AG04450 (cell line): ENCODE data around the gene TMED7. TPM values are rescaled to one million over a fixed set of nuclear protein-coding genes. Genes with fewer than 3 reads are reported as not detected.
"Not testable (repeated sequence)": the region's sequence is repeated elsewhere in the genome, so short reads cannot be mapped to it uniquely, and the experiment has no call there.

Source experiments
- CTCF ChIA-PET: fragments of 300-600, 350-600 bp; formaldehyde crosslinking; extraction: SDS; loops from one replicate; lab custom pipeline; 2022; ENCODE audit warnings: antibody characterized with exemption, inconsistent platforms; lab: Charles Lee
- POLR2A ChIA-PET: fragments of 350-600 bp; formaldehyde crosslinking; extraction: SDS; loops from one replicate; lab custom pipeline; 2021; ENCODE audit warnings: antibody characterized with exemption, inconsistent platforms; lab: Yijun Ruan, JAX
- DNase-seq: peaks from one replicate; pipeline ENCODE4 v3.0.0-alpha.2; 2011; ENCODE audit warnings: low read depth, low spot score
- H3K27ac ChIP-seq: one replicate; pipeline ENCODE4 v1.5.1; 2012; ENCODE audit warnings: low read depth, low read length, control low read depth
- H3K27me3 ChIP-seq: one replicate; pipeline ENCODE4 v1.6.0; 2012; ENCODE audit warnings: low read length; ENCODE audit not compliant: control insufficient read depth, insufficient read depth
- H3K4me3 ChIP-seq: 2 replicates; pipeline ENCODE4 v1.5.1; 2011; ENCODE audit warnings: mild to moderate bottlenecking, low read depth, low read length, control low read depth
- H3K9me3 ChIP-seq: 2 replicates; pipeline ENCODE4 v1.5.1; 2012; ENCODE audit warnings: low read length; ENCODE audit not compliant: control insufficient read depth, insufficient read depth
- polyA minus RNA-seq: library from RNA; depleted of rRNA, polyadenylated mRNA; stranded (reverse); fragments of >200 nt; gene quantifications from 2 replicates; pipeline ENCODE4 v1.2.3, GENCODE V29; 2011; rRNA and poly(A)+ RNA removed
- polyA plus RNA-seq: library from polyadenylated mRNA; depleted of rRNA; stranded (reverse); fragments of >200 nt; gene quantifications from 2 replicates; pipeline ENCODE4 v1.2.3, GENCODE V29; 2011; rRNA removed
- TF ChIP-seq, protein P1 (sequence below): IDR thresholded peaks from 2 replicates; pipeline ENCODE4 v1.5.1; 2011; ENCODE audit warnings: low read depth, low read length, control low read depth, inconsistent platforms

Gene TMED7
- polyA plus RNA-seq (74.2 and 110 TPM in 2 replicates), polyA minus RNA-seq (37.8 and 76.2 TPM in 2 replicates)

DNA sequence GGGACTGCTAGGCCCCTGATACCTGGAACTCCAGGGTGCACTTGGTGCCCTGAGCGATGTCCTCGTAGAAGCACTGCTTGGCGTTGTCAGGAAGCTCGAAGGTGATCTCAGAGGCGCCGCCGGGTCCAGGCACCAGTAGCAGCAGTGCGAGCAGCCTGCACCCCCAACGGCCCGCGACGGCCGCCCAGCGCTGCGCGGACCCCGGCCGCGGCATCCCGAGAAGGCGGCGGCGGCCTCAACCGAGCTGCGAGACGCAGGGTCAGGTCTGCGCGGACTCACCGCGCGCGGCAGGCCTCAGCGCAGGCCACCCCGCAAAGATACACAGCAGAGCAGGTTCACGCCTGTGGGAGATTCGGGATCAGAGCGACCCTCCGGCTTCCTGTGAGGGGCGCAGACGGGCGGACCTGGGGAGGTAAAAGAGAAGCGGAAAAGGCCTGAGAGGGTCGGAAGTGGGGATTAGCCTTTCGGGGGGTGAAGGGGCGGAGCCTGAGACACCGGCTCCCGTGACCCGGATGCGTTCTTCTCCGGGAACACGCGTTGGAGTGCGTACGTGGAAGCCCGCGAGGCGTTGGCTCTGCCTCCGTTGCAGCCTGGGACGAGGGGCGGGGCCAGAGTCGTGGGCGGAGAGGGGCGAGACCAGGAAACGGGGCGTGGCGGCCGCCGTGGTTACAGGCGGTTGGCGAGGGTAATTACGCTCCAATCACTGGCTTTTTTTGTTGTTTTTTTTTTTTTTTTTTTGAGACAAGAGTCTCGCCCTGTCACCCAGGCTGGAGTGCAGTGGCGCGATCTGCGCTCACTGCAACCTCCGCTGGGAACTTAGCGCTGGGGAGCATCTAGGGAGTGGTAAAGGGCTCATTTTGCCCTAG is at the start of gene TMED7:
Gene TMED7, minus strand, starts transcription at position 458 of the 866 bp plus-strand sequence. Its CDS starts 244 bp downstream, at position 214.
- ChIA-PET POLR2A (no interaction called here), CTCF (interaction anchor here (1.0 to 4.7 kb wide), 4 partner anchors 9 to 409 kb away, joined by 3 to 26 read pairs (median 5); no protein-coding TSS in a partner anchor)

DNA sequence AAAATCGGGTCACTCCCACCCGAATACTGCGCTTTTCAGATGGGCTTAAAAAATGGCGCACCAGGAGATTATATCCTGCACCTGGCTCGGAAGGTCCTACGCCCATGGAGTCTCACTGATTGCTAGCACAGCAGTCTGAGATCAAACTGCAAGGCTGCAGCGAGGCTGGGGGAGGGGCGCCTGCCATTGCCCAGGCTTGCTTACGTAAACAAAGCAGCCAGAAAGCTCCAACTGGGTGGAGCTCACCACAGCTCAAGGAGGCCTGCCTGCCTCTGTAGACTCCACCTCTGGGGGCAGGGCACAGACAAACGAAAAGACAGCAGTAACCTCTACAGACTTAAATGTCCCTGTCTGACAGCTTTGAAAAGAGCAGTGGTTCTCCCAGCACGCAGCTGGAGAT is 48.9 kb upstream of the TMED7 start:
- DNase-seq, H3K27me3 ChIP-seq, H3K4me3 ChIP-seq, CTCF ChIA-PET, H3K9me3 ChIP-seq, H3K27ac ChIP-seq, POLR2A ChIA-PET: not testable (repeated sequence)

More for the DNA sequence above, at the start of gene TMED7:
- TF ChIP-seq, protein P1, sequence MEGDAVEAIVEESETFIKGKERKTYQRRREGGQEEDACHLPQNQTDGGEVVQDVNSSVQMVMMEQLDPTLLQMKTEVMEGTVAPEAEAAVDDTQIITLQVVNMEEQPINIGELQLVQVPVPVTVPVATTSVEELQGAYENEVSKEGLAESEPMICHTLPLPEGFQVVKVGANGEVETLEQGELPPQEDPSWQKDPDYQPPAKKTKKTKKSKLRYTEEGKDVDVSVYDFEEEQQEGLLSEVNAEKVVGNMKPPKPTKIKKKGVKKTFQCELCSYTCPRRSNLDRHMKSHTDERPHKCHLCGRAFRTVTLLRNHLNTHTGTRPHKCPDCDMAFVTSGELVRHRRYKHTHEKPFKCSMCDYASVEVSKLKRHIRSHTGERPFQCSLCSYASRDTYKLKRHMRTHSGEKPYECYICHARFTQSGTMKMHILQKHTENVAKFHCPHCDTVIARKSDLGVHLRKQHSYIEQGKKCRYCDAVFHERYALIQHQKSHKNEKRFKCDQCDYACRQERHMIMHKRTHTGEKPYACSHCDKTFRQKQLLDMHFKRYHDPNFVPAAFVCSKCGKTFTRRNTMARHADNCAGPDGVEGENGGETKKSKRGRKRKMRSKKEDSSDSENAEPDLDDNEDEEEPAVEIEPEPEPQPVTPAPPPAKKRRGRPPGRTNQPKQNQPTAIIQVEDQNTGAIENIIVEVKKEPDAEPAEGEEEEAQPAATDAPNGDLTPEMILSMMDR: no peak
- H3K27ac ChIP-seq: peak within 1 kb of the TSS; percentile 88
- DNase-seq: peak; percentile 95
- H3K9me3 ChIP-seq: no peaks in the 10 kb centered on the region
- no peaks in the 10 kb centered on the region for H3K27me3 ChIP-seq
- peak within 1 kb of the TSS; percentile 89 for H3K4me3 ChIP-seq

DNA sequence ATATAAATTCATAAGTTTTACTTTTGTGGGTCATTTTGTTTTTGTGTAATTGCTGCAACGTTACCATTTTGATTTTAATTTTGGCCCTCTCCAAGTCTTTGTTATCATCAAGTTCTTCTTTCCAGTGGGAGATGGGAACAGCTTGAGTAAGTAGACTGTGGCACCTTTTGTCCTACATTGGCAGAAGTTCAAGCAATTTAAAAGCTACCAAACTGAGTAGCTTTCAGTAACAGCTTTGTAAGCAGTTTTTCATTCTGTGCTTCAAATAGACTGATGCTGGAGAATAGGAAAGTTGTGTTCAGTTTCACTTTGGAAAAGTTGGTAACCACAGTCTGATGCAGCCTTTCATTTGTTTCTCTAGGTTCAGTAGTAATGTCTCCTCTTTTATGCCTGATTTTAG is 47.8 kb upstream of the TMED7 start:
- Histone ChIP-seq H3K27ac (no peak overlapping the region), H3K4me3 (no peak overlapping the region), H3K27me3 (no peaks in the 10 kb centered on the region), H3K9me3 (no peaks in the 10 kb centered on the region)
- DNase-seq: no peak
- ChIA-PET POLR2A (no interaction called here), CTCF (no interaction called here)
- TF ChIP-seq, protein P1: no peak

DNA sequence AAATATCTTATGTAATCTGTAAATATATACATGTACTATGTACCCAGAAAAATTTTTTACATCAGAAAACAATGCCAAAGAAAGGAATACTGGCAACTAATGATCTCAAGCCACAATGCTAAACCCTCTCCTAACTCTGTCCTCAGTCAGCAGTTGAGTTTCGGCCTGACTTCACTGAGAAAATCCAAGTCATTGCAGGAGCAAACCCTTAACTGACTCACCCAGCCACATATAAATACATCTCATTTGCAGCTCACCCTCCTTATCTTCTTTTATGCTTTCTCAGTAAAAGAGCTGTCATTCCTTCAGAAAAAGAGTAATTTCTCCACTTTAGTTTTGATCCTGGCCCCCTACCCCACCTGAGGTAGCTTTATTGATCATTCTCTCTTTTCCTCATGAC is 46.1 kb upstream of the TMED7 start:
- ChIA-PET CTCF (no interaction called here), POLR2A (no interaction called here)
- DNase-seq: no peak
- Histone ChIP-seq H3K9me3 (no peaks in the 10 kb centered on the region), H3K27ac (no peak overlapping the region), H3K4me3 (no peak overlapping the region), H3K27me3 (no peaks in the 10 kb centered on the region)
- TF ChIP-seq, protein P1: no peak

DNA sequence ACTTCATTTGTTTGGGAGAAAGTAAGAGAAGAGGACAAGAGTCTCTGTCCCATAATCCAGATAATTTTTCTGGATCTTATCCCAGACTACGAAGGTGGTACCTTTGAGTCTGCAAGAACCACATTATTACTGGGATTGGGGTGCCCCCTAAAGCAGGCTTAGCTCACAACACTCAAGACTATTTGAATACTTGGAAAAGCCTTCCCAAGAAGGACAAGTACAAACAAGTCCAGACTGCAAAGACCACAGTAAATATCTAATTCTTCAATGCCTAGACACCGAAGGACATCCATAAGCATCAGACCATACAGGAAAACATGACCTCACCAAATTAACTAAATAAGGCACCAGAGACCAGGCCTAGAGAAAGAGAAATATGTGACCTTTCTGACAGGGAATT is 40.2 kb upstream of the TMED7 start:
- TF ChIP-seq, protein P1: no peak
- H3K9me3 ChIP-seq: no peaks in the 10 kb centered on the region
- peaks cover 6% of the 10 kb centered on the region for H3K27me3 ChIP-seq
- ChIA-PET CTCF (no interaction called here), POLR2A (no interaction called here)
- no peak overlapping the region for H3K4me3 ChIP-seq
- H3K27ac ChIP-seq: no peak overlapping the region
- DNase-seq: no peak
